Measurements from ENCODE around the gene PGLYRP2.

DNA sequence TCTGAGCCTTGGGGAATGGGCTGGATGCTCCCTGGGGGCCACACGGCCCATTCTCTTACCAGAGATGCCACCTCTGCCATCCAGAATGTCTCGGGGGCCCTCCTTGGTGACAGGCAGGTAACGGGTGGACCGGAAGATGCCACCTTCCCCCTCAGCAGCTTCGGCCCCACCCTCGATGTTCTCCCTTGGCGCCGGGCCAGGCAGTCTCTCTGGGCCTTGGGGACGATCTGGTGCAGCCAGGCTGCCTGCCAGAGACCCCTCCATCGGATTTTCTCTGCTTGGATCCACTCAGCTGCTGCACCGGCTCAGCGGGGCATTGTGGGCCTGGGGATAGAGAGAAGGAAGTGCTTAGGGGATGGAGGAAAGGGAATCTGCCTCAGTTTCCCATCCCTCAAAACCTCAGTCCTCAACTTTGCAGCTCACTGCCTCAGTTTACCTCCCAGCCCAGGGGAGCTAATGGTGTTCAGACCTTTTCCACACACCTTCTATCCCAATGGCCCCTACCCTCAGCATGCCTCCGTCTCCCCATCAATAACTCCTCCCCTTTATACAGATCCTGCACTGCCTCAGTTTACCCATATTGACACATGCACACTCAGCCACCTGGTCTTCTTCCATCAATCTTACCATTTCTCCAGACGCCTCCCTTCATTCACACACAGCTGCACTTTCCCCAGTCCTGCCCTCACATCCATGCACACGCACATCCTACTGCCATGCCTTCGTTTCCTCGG lies 31.1 kb downstream of the PGLYRP2 start:
- TF ChIP-seq CTCF (conservative IDR thresholded peaks at IDR 0.05; ENCODE audit: low read depth, low read length) (no peak), EZH2phosphoT487 (IDR thresholded peaks at IDR 0.05; ENCODE audit: borderline replicate concordance, low read length) (no peak)

All from PC-3 (cell line).